Motor neuron (in vitro differentiated cells): ENCODE data around the gene LMOD3. TPM values are rescaled to one million over a fixed set of nuclear protein-coding genes. Genes with fewer than 3 reads are reported as not detected.

Source experiments
- ATAC-seq, 8 experiments: fragments of 200-7000 bp; cut with Tn5 transposase; replicated peaks in 6 of 8; 2 replicates each; pipeline ENCODE4 v1.8.0; 2021; ENCODE audit warnings: mild to moderate bottlenecking in 8 of 8, moderate library complexity in 8 of 8
- H3K27ac ChIP-seq, 2 donors: fragments of 250-450 bp; sonication (Bioruptor Pico); 2 replicates each; pipeline ENCODE4 v1.9.0; 2021; ENCODE audit warnings: antibody characterized with exemption in 2 of 2, mild to moderate bottlenecking in 2 of 2, moderate library complexity in 1 of 2
- H3K4me1 ChIP-seq, 2 donors: fragments of 250-450 bp; sonication (Bioruptor Pico); replicated peaks in 1 of 2; 2 replicates each; pipeline ENCODE4 v1.6.1; 2021; ENCODE audit warnings: antibody characterized with exemption in 2 of 2, mild to moderate bottlenecking in 2 of 2, moderate library complexity in 1 of 2
- H3K4me3 ChIP-seq, 5 donors: fragments of 250-450 bp; sonication (Bioruptor Pico); 2 replicates each; pipeline ENCODE4 v1.9.0; 2021; ENCODE audit warnings: antibody characterized with exemption in 5 of 5, mild to moderate bottlenecking in 5 of 5, moderate library complexity in 4 of 5
- WGBS, 10 experiments: fragments of 450-650 bp; shearing (Covaris generic); methylation state at CpG; one replicate each; pipeline ENCODE4 v1.0.0; 2022; 5-methylcytosine and 5-hydroxymethylcytosine counted together
- in situ Hi-C, 9 experiments: fragments of 400-800 bp; cut with MboI; loops; one replicate each; pipeline ENCODE4 v1.15.0; 2021; ENCODE audit warnings: low sequenced_read_pairs in 9 of 9, low pct_unique_long_range_greater_than_20kb in 2 of 9; ENCODE audit not compliant: unreplicated experiment in 9 of 9
- total RNA-seq, 8 experiments: library from RNA; unstranded; fragments of 300-600 nt; gene quantifications; 2 replicates each; pipeline versions ENCODE4 v1.2.3 to v1.2.4, GENCODE V29; 2022

LMOD3 gene
- total RNA-seq, 8 experiments from 2014 or later = 0.08 to 0.62 (median 0.28) TPM

GRCh38 chr3:69059688-69060087 lies 62.7 kb downstream of the LMOD3 start:
- H3K4me3 ChIP-seq = no peak overlapping the region
- H3K4me1 ChIP-seq = no peaks in the 10 kb centered on the region
- no peak for ATAC-seq
- in situ Hi-C loops = no loop called here
- H3K27ac ChIP-seq = no peak overlapping the region

- Histone ChIP-seq H3K4me1 (no peaks in the 10 kb centered on the region), H3K4me3 (no peak overlapping the region), H3K27ac (no peak overlapping the region)
- ATAC-seq = no peak
- 70 to 100% (median 95%) methylated on average over 1 to 2 of the region's 2 CpGs; no CpG with 5 or more reads in 1 of the 10 experiments for WGBS, 10 experiments
- in situ Hi-C loops = no loop called here
These were observed 63.5 kb downstream of the LMOD3 start for GRCh38 chr3:69058947-69059224.

GRCh38 chr3:69058180-69058946 lies 64.0 kb downstream of the LMOD3 start:
- 88 to 100% (median 100%) methylated on average over 1 to 3 of the region's 3 CpGs for WGBS, 10 experiments
- no peak for ATAC-seq
- in situ Hi-C loops = no loop called here

More at GRCh38 chr3:69058180-69058946, 64.0 kb downstream of the LMOD3 start:
- Histone ChIP-seq H3K27ac (no peak overlapping the region), H3K4me1 (no peaks in the 10 kb centered on the region), H3K4me3 (no peak overlapping the region)

Other genes with a start within 250 kb of the LMOD3 start
- 1 to 10 TPM in 5 of 8 experiments, not detected in 3; 1.4 to 3.9 (median 2.5) TPM for gene TAFA4, start 190.0 kb downstream of the LMOD3 start, total RNA-seq
- 10 to 100 TPM in 4 of 8 experiments, 1 to 10 TPM in 4; 3.7 to 36.1 (median 8.2) TPM for gene EOGT, start 108.9 kb downstream of the LMOD3 start, total RNA-seq
- gene TMF1, start 70.3 kb downstream of the LMOD3 start, total RNA-seq = 10 to 100 TPM; 24.8 to 50.5 (median 40.1) TPM
- 10 to 100 TPM; 38.8 to 88.9 (median 62.2) TPM for gene UBA3, start 42.2 kb downstream of the LMOD3 start, total RNA-seq
- 100 to 1,000 TPM in 2 of 8 experiments, 10 to 100 TPM in 6; 50.9 to 181 (median 77.8) TPM for gene ARL6IP5, start 37.7 kb downstream of the LMOD3 start, total RNA-seq